Measurements from ENCODE around the gene TBC1D24.

TBC1D24 gene

GRCh38 chr16:2469399-2470233, 5.3 kb upstream of the TBC1D24 start:
- H3K4me1 ChIP-seq (ENCODE audit: low read length) = peaks cover 30% of the 10 kb centered on the region
- peak overlapping the region; percentile 77 for H3K4me2 ChIP-seq (ENCODE audit: low read length)
- peaks cover 4% of the 10 kb centered on the region; the same call in 1 of the 2 replicates for H3K79me2 ChIP-seq (ENCODE audit: low read length)
- H3K9ac ChIP-seq (ENCODE audit: low read length) = peak overlapping the region; percentile 42
- H2AFZ ChIP-seq (ENCODE audit: low read depth, low read length) = no peak overlapping the region
- TF ChIP-seq, protein P1, sequence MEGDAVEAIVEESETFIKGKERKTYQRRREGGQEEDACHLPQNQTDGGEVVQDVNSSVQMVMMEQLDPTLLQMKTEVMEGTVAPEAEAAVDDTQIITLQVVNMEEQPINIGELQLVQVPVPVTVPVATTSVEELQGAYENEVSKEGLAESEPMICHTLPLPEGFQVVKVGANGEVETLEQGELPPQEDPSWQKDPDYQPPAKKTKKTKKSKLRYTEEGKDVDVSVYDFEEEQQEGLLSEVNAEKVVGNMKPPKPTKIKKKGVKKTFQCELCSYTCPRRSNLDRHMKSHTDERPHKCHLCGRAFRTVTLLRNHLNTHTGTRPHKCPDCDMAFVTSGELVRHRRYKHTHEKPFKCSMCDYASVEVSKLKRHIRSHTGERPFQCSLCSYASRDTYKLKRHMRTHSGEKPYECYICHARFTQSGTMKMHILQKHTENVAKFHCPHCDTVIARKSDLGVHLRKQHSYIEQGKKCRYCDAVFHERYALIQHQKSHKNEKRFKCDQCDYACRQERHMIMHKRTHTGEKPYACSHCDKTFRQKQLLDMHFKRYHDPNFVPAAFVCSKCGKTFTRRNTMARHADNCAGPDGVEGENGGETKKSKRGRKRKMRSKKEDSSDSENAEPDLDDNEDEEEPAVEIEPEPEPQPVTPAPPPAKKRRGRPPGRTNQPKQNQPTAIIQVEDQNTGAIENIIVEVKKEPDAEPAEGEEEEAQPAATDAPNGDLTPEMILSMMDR (IDR thresholded peaks at IDR 0.05; ENCODE audit: low read depth, low read length) = no peak
- TF ChIP-seq EZH2phosphoT487 (IDR thresholded peaks at IDR 0.05; ENCODE audit: low read depth) = no peak
- no peaks in the 10 kb centered on the region for H3K9me3 ChIP-seq (ENCODE audit: insufficient read depth, low read length)
- H3K36me3 ChIP-seq (replicated peaks; ENCODE audit: low read depth, low read length) = no peaks in the 10 kb centered on the region
- peaks cover 25% of the 10 kb centered on the region for H3K27me3 ChIP-seq (ENCODE audit: low read depth, low read length)
- H3K4me3 ChIP-seq (ENCODE audit: low read length) = peak overlapping the region; percentile 72
- no peaks in the 10 kb centered on the region for H4K20me1 ChIP-seq (ENCODE audit: insufficient read depth, low read length)
- H3K27ac ChIP-seq (ENCODE audit: low read length) = no peak overlapping the region

- Histone ChIP-seq H3K4me2 (ENCODE audit: low read length) (no peak overlapping the region), H3K27me3 (ENCODE audit: low read depth, low read length) (peaks cover 25% of the 10 kb centered on the region), H3K4me3 (ENCODE audit: low read length) (no peak overlapping the region), H3K27ac (ENCODE audit: low read length) (no peak overlapping the region), H2AFZ (ENCODE audit: low read depth, low read length) (no peak overlapping the region), H3K36me3 (replicated peaks; ENCODE audit: low read depth, low read length) (no peaks in the 10 kb centered on the region), H4K20me1 (ENCODE audit: insufficient read depth, low read length) (no peaks in the 10 kb centered on the region), H3K79me2 (ENCODE audit: low read length) (peaks cover 4% of the 10 kb centered on the region; the same call in 1 of the 2 replicates), H3K9me3 (ENCODE audit: insufficient read depth, low read length) (no peaks in the 10 kb centered on the region), H3K4me1 (ENCODE audit: low read length) (peaks cover 30% of the 10 kb centered on the region), H3K9ac (ENCODE audit: low read length) (no peak overlapping the region)
- TF ChIP-seq, protein P1 (IDR thresholded peaks at IDR 0.05; ENCODE audit: low read depth, low read length) = no peak
Measured at GRCh38 chr16:2470234-2470601, 4.7 kb upstream of the TBC1D24 start.

DNA sequence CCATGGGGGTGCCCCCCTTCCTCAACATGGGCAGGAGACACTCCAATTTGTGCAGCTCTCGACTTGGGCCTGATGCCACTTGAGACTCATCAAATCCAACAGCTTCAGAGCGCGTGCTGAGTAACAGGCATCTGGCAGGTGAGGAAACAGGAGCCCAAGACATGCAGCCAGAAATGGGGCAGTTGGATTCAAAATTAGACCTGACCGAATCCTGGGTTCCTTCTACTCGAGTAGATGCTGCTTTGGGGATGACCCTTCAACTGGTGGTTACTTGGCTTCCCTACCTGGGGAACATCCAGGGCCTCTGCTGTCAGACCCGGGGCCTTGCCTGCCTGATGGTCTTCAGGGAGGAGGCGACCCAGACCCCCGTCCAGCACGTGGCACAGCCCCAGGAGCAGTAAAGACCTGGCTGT, 4.3 kb upstream of the TBC1D24 start:
- Histone ChIP-seq H3K36me3 (replicated peaks; ENCODE audit: low read depth, low read length) (no peaks in the 10 kb centered on the region), H3K4me3 (ENCODE audit: low read length) (no peak overlapping the region), H4K20me1 (ENCODE audit: insufficient read depth, low read length) (no peaks in the 10 kb centered on the region), H3K4me1 (ENCODE audit: low read length) (peaks cover 30% of the 10 kb centered on the region), H3K9me3 (ENCODE audit: insufficient read depth, low read length) (no peaks in the 10 kb centered on the region), H3K4me2 (ENCODE audit: low read length) (no peak overlapping the region), H3K27me3 (ENCODE audit: low read depth, low read length) (peaks cover 25% of the 10 kb centered on the region), H3K9ac (ENCODE audit: low read length) (no peak overlapping the region), H2AFZ (ENCODE audit: low read depth, low read length) (no peak overlapping the region), H3K79me2 (ENCODE audit: low read length) (peaks cover 5% of the 10 kb centered on the region; the same call in 1 of the 2 replicates), H3K27ac (ENCODE audit: low read length) (no peak overlapping the region)
- TF ChIP-seq EZH2phosphoT487 (IDR thresholded peaks at IDR 0.05; ENCODE audit: low read depth) = no peak
- TF ChIP-seq, protein P1 (IDR thresholded peaks at IDR 0.05; ENCODE audit: low read depth, low read length) = no peak

GRCh38 chr16:2471016-2471652, 3.8 kb upstream of the TBC1D24 start, which contains the start of gene NTN3:
TSS of gene NTN3 (plus strand) at chr16:2471297. CDS start at chr16:2471702, 405 bp downstream.
- Histone ChIP-seq H3K27ac (ENCODE audit: low read length) (no peak within 1 kb of the TSS), H4K20me1 (ENCODE audit: insufficient read depth, low read length) (peaks cover 5% of the 10 kb centered on the region; the same call in 1 of the 2 replicates), H3K4me3 (ENCODE audit: low read length) (no peak within 1 kb of the TSS), H3K4me2 (ENCODE audit: low read length) (no peak within 1 kb of the TSS), H3K27me3 (ENCODE audit: low read depth, low read length) (peaks cover 25% of the 10 kb centered on the region), H3K4me1 (ENCODE audit: low read length) (peaks cover 35% of the 10 kb centered on the region), H3K36me3 (replicated peaks; ENCODE audit: low read depth, low read length) (no peaks in the 10 kb centered on the region), H2AFZ (ENCODE audit: low read depth, low read length) (no peak within 1 kb of the TSS), H3K9me3 (ENCODE audit: insufficient read depth, low read length) (no peaks in the 10 kb centered on the region), H3K79me2 (ENCODE audit: low read length) (peaks cover 10% of the 10 kb centered on the region; the same call in 1 of the 2 replicates), H3K9ac (ENCODE audit: low read length) (no peak within 1 kb of the TSS)
- TF ChIP-seq EZH2phosphoT487 (IDR thresholded peaks at IDR 0.05; ENCODE audit: low read depth) = no peak
- TF ChIP-seq, protein P1 (IDR thresholded peaks at IDR 0.05; ENCODE audit: low read depth, low read length) = no peak
